ENCODE results near the gene ZNF827. TPM values are rescaled to one million over a fixed set of nuclear protein-coding genes. Genes with fewer than 3 reads are reported as not detected.

The ZNF827 gene
- total and polyA plus RNA-seq, 9 of the 15 experiments (the other 6 are each of a cell fraction or from before 2014, with no cell fraction given): 0.07 to 0.40 TPM; not detected in 7

DNA sequence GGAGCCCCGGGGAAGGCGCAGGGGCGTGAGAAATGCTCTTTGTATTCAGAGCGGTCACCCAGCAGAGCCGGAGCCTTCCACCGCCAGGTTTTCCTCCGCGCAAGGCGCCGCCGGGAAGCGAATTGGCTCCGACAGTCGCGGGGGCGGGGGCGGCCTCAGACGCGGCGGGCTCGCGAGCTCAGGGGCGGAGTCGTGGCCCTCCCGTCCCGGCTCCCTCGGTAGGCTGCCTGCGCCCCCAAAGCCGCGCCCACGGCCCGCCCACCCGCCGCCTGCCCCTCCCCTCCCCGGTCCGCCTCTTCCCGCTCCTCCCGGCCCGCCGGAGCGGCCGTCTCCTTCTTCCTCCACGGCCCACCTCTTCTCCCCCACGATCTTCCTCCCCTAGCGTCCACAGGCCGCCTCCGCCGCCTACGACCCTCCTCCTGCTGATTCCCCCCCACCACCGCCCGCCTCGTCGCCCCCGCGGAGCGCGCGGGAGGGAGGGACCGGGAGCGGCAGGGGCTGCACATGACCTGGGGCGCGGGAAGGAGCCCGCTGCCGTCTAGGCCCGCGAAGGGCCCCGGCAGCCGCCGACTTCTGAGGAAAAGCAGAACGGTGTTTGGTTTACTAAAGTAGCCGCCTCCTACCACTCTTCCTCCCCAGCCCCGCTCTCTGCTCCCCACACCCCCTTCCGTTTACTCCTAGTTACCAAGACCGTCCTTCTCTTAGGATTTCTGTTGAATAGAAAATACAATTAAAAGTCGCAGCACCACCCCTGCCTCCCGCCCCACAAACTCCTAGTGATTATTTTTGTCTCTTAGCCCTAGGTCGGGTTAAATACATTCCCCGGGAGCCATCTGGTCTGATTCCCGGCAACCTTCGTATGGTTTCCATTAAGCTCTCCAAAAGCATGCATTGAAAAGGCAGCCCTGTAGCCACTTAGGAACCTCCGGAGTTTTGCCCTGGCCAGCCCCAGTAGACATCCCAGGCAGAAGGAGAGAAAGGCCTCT, 205.4 kb downstream of the ZNF827 start (continued):
- TF ChIP-seq, protein P1, sequence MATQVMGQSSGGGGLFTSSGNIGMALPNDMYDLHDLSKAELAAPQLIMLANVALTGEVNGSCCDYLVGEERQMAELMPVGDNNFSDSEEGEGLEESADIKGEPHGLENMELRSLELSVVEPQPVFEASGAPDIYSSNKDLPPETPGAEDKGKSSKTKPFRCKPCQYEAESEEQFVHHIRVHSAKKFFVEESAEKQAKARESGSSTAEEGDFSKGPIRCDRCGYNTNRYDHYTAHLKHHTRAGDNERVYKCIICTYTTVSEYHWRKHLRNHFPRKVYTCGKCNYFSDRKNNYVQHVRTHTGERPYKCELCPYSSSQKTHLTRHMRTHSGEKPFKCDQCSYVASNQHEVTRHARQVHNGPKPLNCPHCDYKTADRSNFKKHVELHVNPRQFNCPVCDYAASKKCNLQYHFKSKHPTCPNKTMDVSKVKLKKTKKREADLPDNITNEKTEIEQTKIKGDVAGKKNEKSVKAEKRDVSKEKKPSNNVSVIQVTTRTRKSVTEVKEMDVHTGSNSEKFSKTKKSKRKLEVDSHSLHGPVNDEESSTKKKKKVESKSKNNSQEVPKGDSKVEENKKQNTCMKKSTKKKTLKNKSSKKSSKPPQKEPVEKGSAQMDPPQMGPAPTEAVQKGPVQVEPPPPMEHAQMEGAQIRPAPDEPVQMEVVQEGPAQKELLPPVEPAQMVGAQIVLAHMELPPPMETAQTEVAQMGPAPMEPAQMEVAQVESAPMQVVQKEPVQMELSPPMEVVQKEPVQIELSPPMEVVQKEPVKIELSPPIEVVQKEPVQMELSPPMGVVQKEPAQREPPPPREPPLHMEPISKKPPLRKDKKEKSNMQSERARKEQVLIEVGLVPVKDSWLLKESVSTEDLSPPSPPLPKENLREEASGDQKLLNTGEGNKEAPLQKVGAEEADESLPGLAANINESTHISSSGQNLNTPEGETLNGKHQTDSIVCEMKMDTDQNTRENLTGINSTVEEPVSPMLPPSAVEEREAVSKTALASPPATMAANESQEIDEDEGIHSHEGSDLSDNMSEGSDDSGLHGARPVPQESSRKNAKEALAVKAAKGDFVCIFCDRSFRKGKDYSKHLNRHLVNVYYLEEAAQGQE (IDR thresholded peaks at IDR 0.05; ENCODE audit: borderline replicate concordance): no peak
- TF ChIP-seq, protein P1 (CRISPR knock-in tag; IDR thresholded peaks at IDR 0.05; ENCODE audit: low read depth): no peak
- TF ChIP-seq ZNF121 (CRISPR knock-in tag; conservative IDR thresholded peaks at IDR 0.05) (no peak), RAD51 (IDR thresholded peaks at IDR 0.05; ENCODE audit: borderline replicate concordance, low read depth) (0 out of 2 replicates have a peak, but pooled peaks have one; percentile 18), ZNF436 (CRISPR knock-in tag; IDR thresholded peaks at IDR 0.05) (no peak), SAFB (IDR thresholded peaks at IDR 0.05; ENCODE audit: borderline replicate concordance, low read depth, low read length) (no peak), ZNF561 (CRISPR knock-in tag; conservative IDR thresholded peaks at IDR 0.05) (no peak), PHTF2 (CRISPR knock-in tag; IDR thresholded peaks at IDR 0.05) (no peak), EP300 (IDR thresholded peaks at IDR 0.05; ENCODE audit: low read length) (no peak), ZBTB7A (IDR thresholded peaks at IDR 0.05; ENCODE audit: borderline replicate concordance, control insufficient read depth, low read depth, low read length) (peak; percentile 10; the same call in 1 of the 2 replicates), ZNF41 (CRISPR knock-in tag; conservative IDR thresholded peaks at IDR 0.05) (no peak), ELF4 (CRISPR knock-in tag; IDR thresholded peaks at IDR 0.05) (no peak), BCL6 (CRISPR knock-in tag; IDR thresholded peaks at IDR 0.05) (no peak)
- TF ChIP-seq, protein P2, sequence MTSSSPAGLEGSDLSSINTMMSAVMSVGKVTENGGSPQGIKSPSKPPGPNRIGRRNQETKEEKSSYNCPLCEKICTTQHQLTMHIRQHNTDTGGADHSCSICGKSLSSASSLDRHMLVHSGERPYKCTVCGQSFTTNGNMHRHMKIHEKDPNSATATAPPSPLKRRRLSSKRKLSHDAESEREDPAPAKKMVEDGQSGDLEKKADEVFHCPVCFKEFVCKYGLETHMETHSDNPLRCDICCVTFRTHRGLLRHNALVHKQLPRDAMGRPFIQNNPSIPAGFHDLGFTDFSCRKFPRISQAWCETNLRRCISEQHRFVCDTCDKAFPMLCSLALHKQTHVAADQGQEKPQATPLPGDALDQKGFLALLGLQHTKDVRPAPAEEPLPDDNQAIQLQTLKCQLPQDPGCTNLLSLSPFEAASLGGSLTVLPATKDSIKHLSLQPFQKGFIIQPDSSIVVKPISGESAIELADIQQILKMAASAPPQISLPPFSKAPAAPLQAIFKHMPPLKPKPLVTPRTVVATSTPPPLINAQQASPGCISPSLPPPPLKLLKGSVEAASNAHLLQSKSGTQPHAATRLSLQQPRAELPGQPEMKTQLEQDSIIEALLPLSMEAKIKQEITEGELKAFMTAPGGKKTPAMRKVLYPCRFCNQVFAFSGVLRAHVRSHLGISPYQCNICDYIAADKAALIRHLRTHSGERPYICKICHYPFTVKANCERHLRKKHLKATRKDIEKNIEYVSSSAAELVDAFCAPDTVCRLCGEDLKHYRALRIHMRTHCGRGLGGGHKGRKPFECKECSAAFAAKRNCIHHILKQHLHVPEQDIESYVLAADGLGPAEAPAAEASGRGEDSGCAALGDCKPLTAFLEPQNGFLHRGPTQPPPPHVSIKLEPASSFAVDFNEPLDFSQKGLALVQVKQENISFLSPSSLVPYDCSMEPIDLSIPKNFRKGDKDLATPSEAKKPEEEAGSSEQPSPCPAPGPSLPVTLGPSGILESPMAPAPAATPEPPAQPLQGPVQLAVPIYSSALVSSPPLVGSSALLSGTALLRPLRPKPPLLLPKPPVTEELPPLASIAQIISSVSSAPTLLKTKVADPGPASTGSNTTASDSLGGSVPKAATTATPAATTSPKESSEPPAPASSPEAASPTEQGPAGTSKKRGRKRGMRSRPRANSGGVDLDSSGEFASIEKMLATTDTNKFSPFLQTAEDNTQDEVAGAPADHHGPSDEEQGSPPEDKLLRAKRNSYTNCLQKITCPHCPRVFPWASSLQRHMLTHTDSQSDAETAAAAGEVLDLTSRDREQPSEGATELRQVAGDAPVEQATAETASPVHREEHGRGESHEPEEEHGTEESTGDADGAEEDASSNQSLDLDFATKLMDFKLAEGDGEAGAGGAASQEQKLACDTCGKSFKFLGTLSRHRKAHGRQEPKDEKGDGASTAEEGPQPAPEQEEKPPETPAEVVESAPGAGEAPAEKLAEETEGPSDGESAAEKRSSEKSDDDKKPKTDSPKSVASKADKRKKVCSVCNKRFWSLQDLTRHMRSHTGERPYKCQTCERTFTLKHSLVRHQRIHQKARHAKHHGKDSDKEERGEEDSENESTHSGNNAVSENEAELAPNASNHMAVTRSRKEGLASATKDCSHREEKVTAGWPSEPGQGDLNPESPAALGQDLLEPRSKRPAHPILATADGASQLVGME (CRISPR knock-in tag; IDR thresholded peaks at IDR 0.05): no peak

Data from K562 (cell line).